ACC112 (cell line): Measurements from ENCODE around the gene REG4.

Experiments used
- H2AFZ ChIP-seq: fragments of 200-600 bp; sonication (generic); one replicate; pipeline ENCODE4 v1.6.0; 2017; ENCODE audit warnings: antibody characterized with exemption, low read length; ENCODE audit not compliant: unreplicated experiment
- H3K27ac ChIP-seq: fragments of 200-600 bp; sonication (generic); 2 replicates; pipeline ENCODE4 v1.5.1; 2014; ENCODE audit warnings: low read depth, mild to moderate bottlenecking, antibody characterized with exemption, low read length, moderate library complexity
- H3K27me3 ChIP-seq: fragments of 200-600 bp; sonication (generic); 2 replicates; pipeline ENCODE4 v1.6.1; 2014; ENCODE audit warnings: mild to moderate bottlenecking, antibody characterized with exemption, low read length, moderate library complexity, mixed read lengths; ENCODE audit not compliant: insufficient read depth
- H3K36me3 ChIP-seq: fragments of 200-600 bp; sonication (generic); 2 replicates; pipeline ENCODE4 v1.6.1; 2016; ENCODE audit warnings: mild to moderate bottlenecking, antibody characterized with exemption, low read length, moderate library complexity, mixed read lengths; ENCODE audit not compliant: insufficient read depth
- H3K4me1 ChIP-seq: fragments of 200-600 bp; sonication (generic); one replicate; pipeline ENCODE4 v1.6.1; 2016; ENCODE audit warnings: low read length, mixed read lengths; ENCODE audit not compliant: insufficient read depth, unreplicated experiment, control insufficient read depth
- H3K4me3 ChIP-seq: fragments of 200-600 bp; sonication (generic); 2 replicates; pipeline ENCODE4 v1.5.1; 2014; ENCODE audit warnings: mild to moderate bottlenecking, low read depth, low read length
- H3K79me2 ChIP-seq: fragments of 200-600 bp; sonication (generic); one replicate; pipeline ENCODE4 v1.6.0; 2016; ENCODE audit warnings: low read length; ENCODE audit not compliant: control insufficient read depth, unreplicated experiment, insufficient read depth

The REG4 gene

GRCh38 chr1:119781434-119782210, 29.6 kb downstream of the REG4 start:
- H3K27ac ChIP-seq: no peak overlapping the region
- H3K36me3 ChIP-seq: no peaks in the 10 kb centered on the region
- H3K4me3 ChIP-seq: no peak overlapping the region
- peaks cover 37% of the 10 kb centered on the region for H3K27me3 ChIP-seq
- H2AFZ ChIP-seq: no peak overlapping the region
- H3K79me2 ChIP-seq: no peaks in the 10 kb centered on the region
- H3K4me1 ChIP-seq: no peaks in the 10 kb centered on the region

- H3K4me1 ChIP-seq: no peaks in the 10 kb centered on the region
- H3K36me3 ChIP-seq: no peaks in the 10 kb centered on the region
- H3K79me2 ChIP-seq: no peaks in the 10 kb centered on the region
- peaks cover 37% of the 10 kb centered on the region for H3K27me3 ChIP-seq
- H3K4me3 ChIP-seq: peak overlapping the region; percentile 62
- H2AFZ ChIP-seq: peak overlapping the region; percentile 58
- H3K27ac ChIP-seq: no peak overlapping the region
These were observed 31.3 kb downstream of the REG4 start for GRCh38 chr1:119779869-119780356.

DNA sequence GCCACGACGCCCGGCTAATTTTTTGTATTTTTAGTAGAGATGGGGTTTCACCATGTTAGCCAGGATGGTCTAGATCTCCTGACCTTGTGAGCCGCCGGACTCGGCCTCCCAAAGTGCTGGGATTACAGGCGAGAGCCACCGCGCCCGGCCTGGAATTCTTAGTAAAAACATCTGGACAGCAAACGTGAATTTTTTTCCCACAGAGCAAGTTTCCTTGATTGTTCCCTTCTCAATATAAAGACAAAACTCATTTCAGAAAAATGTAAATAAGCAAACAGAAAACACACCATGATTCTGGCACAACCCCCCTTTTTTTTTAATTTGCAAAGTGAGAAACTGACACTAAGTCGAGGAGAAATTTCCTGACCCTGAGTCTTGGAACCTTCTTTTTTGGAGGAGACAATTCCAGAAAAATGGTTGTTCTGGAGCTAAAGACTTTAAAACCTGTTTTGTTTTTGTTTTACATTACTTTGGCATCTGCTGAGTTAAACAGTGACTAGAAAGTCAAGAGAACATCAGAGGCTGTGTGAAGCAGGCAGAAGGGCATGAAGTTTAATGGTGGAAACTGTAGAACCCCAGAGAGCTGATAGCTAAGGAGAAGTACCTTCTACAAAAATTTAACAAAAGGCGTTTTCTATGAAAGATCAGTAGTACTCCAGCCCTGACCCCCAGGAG, 32.2 kb downstream of the REG4 start:
- Histone ChIP-seq H3K36me3 (no peaks in the 10 kb centered on the region), H3K27ac (no peak overlapping the region), H3K4me3 (no peak overlapping the region), H3K79me2 (no peaks in the 10 kb centered on the region), H3K27me3 (peaks cover 36% of the 10 kb centered on the region), H3K4me1 (no peaks in the 10 kb centered on the region), H2AFZ (no peak overlapping the region)

DNA sequence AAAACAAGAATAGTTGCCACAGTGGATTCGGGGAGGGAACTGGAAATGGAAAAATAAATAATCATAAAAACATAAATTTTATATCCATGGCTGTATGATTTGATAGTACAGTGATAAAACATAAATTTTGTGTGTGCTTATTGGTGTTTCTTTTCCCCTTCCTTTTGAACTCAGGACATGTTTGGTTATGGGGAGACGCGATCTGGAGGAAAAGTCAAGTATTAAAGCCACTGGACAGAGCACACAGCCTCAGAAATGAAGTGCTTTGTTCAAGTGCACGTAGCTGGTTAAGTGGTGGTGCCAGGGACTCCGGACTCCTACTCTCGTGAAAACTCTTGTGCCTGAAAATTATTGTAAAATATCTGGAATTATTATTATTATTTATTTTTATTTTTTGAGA, 32.9 kb downstream of the REG4 start:
- Histone ChIP-seq H2AFZ (no peak overlapping the region), H3K4me3 (no peak overlapping the region), H3K36me3 (no peaks in the 10 kb centered on the region), H3K27ac (no peak overlapping the region), H3K27me3 (peaks cover 36% of the 10 kb centered on the region), H3K4me1 (peaks cover 6% of the 10 kb centered on the region), H3K79me2 (no peaks in the 10 kb centered on the region)

GRCh38 chr1:119774746-119775490, 36.3 kb downstream of the REG4 start:
- H3K36me3 ChIP-seq: no peaks in the 10 kb centered on the region
- H3K4me3 ChIP-seq: no peak overlapping the region
- no peaks in the 10 kb centered on the region for H3K79me2 ChIP-seq
- H3K4me1 ChIP-seq: peaks cover 6% of the 10 kb centered on the region
- H3K27ac ChIP-seq: no peak overlapping the region
- no peak overlapping the region for H2AFZ ChIP-seq
- H3K27me3 ChIP-seq: peaks cover 43% of the 10 kb centered on the region

DNA sequence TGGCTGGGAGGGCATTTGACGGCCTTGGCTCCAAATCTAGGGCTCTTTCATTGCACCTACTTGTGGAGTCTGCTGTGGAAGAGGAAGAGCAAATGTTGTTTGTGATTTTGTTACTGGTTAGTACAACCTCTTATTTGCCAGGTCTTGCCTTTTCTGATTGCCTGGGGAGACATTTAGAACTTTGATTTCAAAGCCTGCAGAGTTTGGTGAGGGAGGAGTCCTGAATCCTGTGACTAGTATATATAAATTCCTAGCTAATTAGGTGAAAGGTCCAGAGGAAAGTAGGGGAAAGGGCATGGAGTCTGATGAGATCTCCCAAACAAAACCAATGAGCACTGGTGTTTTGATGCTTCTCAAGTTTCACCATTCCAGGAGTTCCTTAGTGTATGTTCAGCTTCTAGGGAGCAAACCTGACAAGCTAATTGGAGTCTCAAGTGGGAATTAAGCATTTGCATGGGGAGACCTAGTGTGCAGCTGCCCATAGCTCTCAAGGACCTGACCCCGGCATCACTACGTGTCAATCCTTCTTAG, 37.5 kb downstream of the REG4 start:
- Histone ChIP-seq H3K27me3 (peaks cover 49% of the 10 kb centered on the region), H2AFZ (no peak overlapping the region), H3K36me3 (no peaks in the 10 kb centered on the region), H3K27ac (no peak overlapping the region), H3K4me1 (peaks cover 6% of the 10 kb centered on the region), H3K79me2 (no peaks in the 10 kb centered on the region), H3K4me3 (no peak overlapping the region)

DNA sequence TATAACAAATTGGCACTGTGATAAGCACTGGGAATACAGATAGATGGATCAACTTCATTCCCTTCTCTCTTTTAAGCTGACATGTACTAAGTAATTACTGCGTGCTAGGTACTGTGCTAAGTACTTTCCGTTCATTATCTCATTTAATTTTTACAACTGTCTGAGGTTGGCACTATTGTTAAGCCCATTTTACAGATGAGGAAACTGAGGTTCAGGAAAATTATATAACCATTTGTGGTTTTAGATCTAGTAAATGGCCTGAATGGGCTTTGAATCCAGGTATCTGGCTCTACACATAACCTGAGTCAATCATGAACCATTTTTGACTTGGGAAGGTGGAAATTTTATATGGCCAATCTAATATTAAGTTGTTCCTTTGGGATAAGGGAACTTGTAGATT, 39.0 kb downstream of the REG4 start:
- Histone ChIP-seq H2AFZ (no peak overlapping the region), H3K27ac (no peak overlapping the region), H3K79me2 (no peaks in the 10 kb centered on the region), H3K36me3 (no peaks in the 10 kb centered on the region), H3K4me1 (peaks cover 6% of the 10 kb centered on the region), H3K27me3 (peaks cover 60% of the 10 kb centered on the region), H3K4me3 (no peak overlapping the region)

GRCh38 chr1:119771770-119772169, 39.5 kb downstream of the REG4 start:
- Histone ChIP-seq H3K27me3 (peaks cover 66% of the 10 kb centered on the region), H3K4me1 (peaks cover 6% of the 10 kb centered on the region), H3K4me3 (no peak overlapping the region), H3K36me3 (no peaks in the 10 kb centered on the region), H3K79me2 (no peaks in the 10 kb centered on the region), H3K27ac (no peak overlapping the region), H2AFZ (no peak overlapping the region)

GRCh38 chr1:119771016-119771415, 40.2 kb downstream of the REG4 start:
- Histone ChIP-seq H3K4me3 (no peak overlapping the region), H2AFZ (no peak overlapping the region), H3K27me3 (peaks cover 73% of the 10 kb centered on the region), H3K79me2 (no peaks in the 10 kb centered on the region), H3K4me1 (peaks cover 6% of the 10 kb centered on the region), H3K27ac (no peak overlapping the region), H3K36me3 (no peaks in the 10 kb centered on the region)

DNA sequence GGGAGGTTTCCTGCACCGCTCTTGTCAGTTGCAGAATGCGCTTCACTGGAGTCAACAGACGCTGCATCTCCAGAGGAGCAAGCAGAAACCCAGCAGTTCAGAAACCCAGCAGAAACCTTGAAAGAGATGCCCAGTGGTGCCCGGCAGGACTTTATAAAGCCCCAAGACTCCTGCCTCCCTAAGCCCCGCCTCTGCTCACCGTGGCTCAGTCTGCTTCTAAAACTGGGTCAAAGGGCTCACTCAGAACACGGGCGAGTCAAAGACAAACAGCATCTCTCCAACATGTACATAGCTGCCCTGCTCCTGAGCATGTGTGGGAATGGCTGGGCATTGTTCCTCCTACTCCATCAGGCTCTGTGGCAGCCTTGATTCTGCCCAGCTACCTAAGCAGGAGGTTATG, 42.5 kb downstream of the REG4 start, which contains the start of gene HMGCS2:
TSS of gene HMGCS2 (minus strand) at position 128 of the 400 bp plus-strand sequence. CDS start at position 67, 61 bp downstream.
- Histone ChIP-seq H3K4me1 (peaks cover 3% of the 10 kb centered on the region), H3K79me2 (no peaks in the 10 kb centered on the region), H3K36me3 (no peaks in the 10 kb centered on the region), H3K4me3 (no peak within 1 kb of the TSS), H2AFZ (no peak within 1 kb of the TSS), H3K27me3 (peaks cover 90% of the 10 kb centered on the region), H3K27ac (no peak within 1 kb of the TSS)
